Transverse colon (tissue), 4 donors: ENCODE measurements around the gene MCM8. TPM values are rescaled to one million over a fixed set of nuclear protein-coding genes. Genes with fewer than 3 reads are reported as not detected.
A peak's percentile ranks its signal among the peaks of the same experiment; 100 is the strongest.

ENCODE experiments used
- DNase-seq: peaks from one replicate; pipeline ENCODE4 v3.0.0-alpha.2; 2019
- H3K27ac ChIP-seq, 4 donors: fragments of 200-600 bp; sonication (generic); 2 replicates each; pipeline ENCODE4 v1.5.1; 2016 to 2018; ENCODE audit warnings: inconsistent platforms in 4 of 4
- H3K27me3 ChIP-seq: fragments of 200-600 bp; sonication (generic); 2 replicates; pipeline ENCODE4 v1.5.1; 2017; ENCODE audit warnings: inconsistent platforms
- H3K36me3 ChIP-seq, 4 donors: fragments of 200-600 bp; sonication (generic); 2 replicates each; pipeline ENCODE4 v1.5.1; 2017 to 2019; ENCODE audit warnings: inconsistent platforms in 4 of 4
- H3K4me1 ChIP-seq, 4 donors: fragments of 200-600 bp; sonication (generic); 2 replicates each; pipeline ENCODE4 v1.5.1; 2017 to 2020; ENCODE audit warnings: inconsistent platforms in 4 of 4
- H3K4me3 ChIP-seq, 4 donors: fragments of 200-600 bp; sonication (generic); 1 replicate in 1 of 4; 2 replicates in 3 of 4; pipeline versions ENCODE4 v1.5.1 to v1.6.1; 2017 to 2019; ENCODE audit warnings: inconsistent platforms in 4 of 4
- H3K9me3 ChIP-seq, 2 donors: fragments of 200-600 bp; sonication (generic); 2 replicates each; pipeline ENCODE4 v1.5.1; 2017 to 2019; ENCODE audit warnings: inconsistent platforms in 2 of 2
- EP300 ChIP-seq: sonication (generic); formaldehyde crosslinking; IDR thresholded peaks from one replicate; pipeline ENCODE4 v1.6.1; 2017; ENCODE audit warnings: antibody characterized with exemption, low read depth
- POLR2A ChIP-seq: fragments of 450-650 bp; IDR thresholded peaks from one replicate; pipeline ENCODE4 v1.6.1; 2016; ENCODE audit warnings: antibody characterized with exemption, mild to moderate bottlenecking, moderate library complexity
- POLR2AphosphoS5 ChIP-seq, 3 donors: sonication (generic); formaldehyde crosslinking; IDR thresholded peaks; one replicate each; pipeline ENCODE4 v1.6.1; 2016; ENCODE audit warnings: antibody characterized with exemption in 3 of 3
- WGBS, 2 donors: methylation state at CpG; one replicate each; pipeline ENCODE4 v1.1.5; 2018; ENCODE audit warnings: low coverage in 1 of 2; 5-methylcytosine and 5-hydroxymethylcytosine counted together
- in situ Hi-C, 4 donors: fragments of 200-750 bp; cut with MboI; loops; one replicate each; pipeline versions ENCODE4 v1.15.0 to v1.15.1; 2017; ENCODE audit warnings: low sequenced_read_pairs in 3 of 4, low pct_ligation_motif_present in 1 of 4, low pct_unique_long_range_greater_than_20kb in 1 of 4
- intact Hi-C: fragments of 100-400 bp; cut with DNase I; formaldehyde crosslinking; loops from one replicate; pipeline ENCODE4 v1.15.1; 2023; ENCODE audit warnings: low total_unique reads
- total RNA-seq, 4 donors: library from RNA; depleted of rRNA; stranded (reverse); fragments of >200 nt; gene quantifications; one replicate each; pipeline ENCODE4 v1.1.0, GENCODE V29; 2016
- TF ChIP-seq, protein P1 (sequence below), 5 experiments: fragments of 200-600 bp in 3 of 5; fragments of 450-650 bp in 2 of 5; sonication (generic) in 3 of 5; IDR thresholded peaks; 1 replicate in 2 of 5; 2 replicates in 3 of 5; pipeline ENCODE4 v1.5.1; 2016 to 2017; ENCODE audit warnings: antibody characterized with exemption in 5 of 5, inconsistent platforms in 3 of 5, mild to moderate bottlenecking in 2 of 5, moderate library complexity in 1 of 5

MCM8 gene
- total RNA-seq, 4 donors from 2014 or later = 2.6 to 8.6 (median 4.7) TPM

- H3K36me3 ChIP-seq = peaks cover 0 to 10% (median 4%) of the 10 kb centered on the region in 4 donors
- no peak for TF ChIP-seq POLR2AphosphoS5 (IDR thresholded peaks at IDR 0.05)
- TF ChIP-seq, protein P1, sequence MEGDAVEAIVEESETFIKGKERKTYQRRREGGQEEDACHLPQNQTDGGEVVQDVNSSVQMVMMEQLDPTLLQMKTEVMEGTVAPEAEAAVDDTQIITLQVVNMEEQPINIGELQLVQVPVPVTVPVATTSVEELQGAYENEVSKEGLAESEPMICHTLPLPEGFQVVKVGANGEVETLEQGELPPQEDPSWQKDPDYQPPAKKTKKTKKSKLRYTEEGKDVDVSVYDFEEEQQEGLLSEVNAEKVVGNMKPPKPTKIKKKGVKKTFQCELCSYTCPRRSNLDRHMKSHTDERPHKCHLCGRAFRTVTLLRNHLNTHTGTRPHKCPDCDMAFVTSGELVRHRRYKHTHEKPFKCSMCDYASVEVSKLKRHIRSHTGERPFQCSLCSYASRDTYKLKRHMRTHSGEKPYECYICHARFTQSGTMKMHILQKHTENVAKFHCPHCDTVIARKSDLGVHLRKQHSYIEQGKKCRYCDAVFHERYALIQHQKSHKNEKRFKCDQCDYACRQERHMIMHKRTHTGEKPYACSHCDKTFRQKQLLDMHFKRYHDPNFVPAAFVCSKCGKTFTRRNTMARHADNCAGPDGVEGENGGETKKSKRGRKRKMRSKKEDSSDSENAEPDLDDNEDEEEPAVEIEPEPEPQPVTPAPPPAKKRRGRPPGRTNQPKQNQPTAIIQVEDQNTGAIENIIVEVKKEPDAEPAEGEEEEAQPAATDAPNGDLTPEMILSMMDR (IDR thresholded peaks at IDR 0.05) = no peak
- no peak for TF ChIP-seq EP300
- no peak for TF ChIP-seq POLR2A
- in situ Hi-C loops = no loop called here
Observed at GRCh38 chr20:5971203-5971602, 20.8 kb downstream of the MCM8 start.

GRCh38 chr20:5973172-5973571 is 22.7 kb downstream of the MCM8 start:
- in situ Hi-C loops = no loop called here
- intact Hi-C loops = no loop called here
- no peaks in the 10 kb centered on the region for H3K9me3 ChIP-seq

More at GRCh38 chr20:5971203-5971602, 20.8 kb downstream of the MCM8 start:
- H3K27ac ChIP-seq = no peak overlapping the region
- peaks cover 0 to 9% (median 3%) of the 10 kb centered on the region in 4 donors for H3K4me1 ChIP-seq
- no peaks in the 10 kb centered on the region for H3K27me3 ChIP-seq
- intact Hi-C loops = no loop called here
- H3K9me3 ChIP-seq = no peaks in the 10 kb centered on the region
- H3K4me3 ChIP-seq = no peak overlapping the region
- DNase-seq = no peak

DNA sequence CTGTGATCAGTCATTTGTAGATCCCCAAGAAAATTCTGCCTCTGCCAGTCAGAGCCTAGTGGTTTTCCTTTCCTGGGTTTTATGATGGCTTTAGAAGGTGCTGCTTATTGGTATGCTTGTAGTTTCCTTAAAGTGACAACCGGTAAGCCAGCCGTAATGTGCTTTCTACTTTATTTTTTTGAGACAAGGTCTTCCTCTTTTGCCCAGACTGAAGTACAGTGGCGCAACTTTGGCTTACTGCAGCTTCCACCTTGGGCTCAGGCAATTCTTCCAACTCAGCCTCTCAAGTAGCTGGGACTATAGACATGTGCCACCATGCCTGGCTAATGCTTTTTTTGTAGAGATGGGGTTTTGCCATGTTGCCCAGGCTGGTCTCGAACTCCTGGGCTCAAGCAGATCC is 23.5 kb downstream of the MCM8 start:
- H3K36me3 ChIP-seq = no peaks in the 10 kb centered on the region
- H3K4me1 ChIP-seq = peaks cover 0 to 12% (median 4%) of the 10 kb centered on the region in 4 donors
- no peak for DNase-seq
- 74 to 82% methylated on average over 3 to 4 of the region's 4 CpGs for WGBS, 2 donors
- peak overlapping the region in 1 of 4 donors; percentile 49 for H3K27ac ChIP-seq
- TF ChIP-seq EP300 = no peak
- TF ChIP-seq, protein P1 (IDR thresholded peaks at IDR 0.05) = no peak
- no peak for TF ChIP-seq POLR2A
- TF ChIP-seq POLR2AphosphoS5 (IDR thresholded peaks at IDR 0.05) = no peak
- H3K4me3 ChIP-seq = no peak overlapping the region
- in situ Hi-C loops (no loop called here), intact Hi-C loops (no loop called here)
- no peaks in the 10 kb centered on the region for H3K27me3 ChIP-seq
- H3K9me3 ChIP-seq = no peaks in the 10 kb centered on the region

More at GRCh38 chr20:5973172-5973571, 22.7 kb downstream of the MCM8 start:
- WGBS, 2 donors = 59 to 72% methylated on average over 2 of the region's 2 CpGs
- Histone ChIP-seq H3K4me3 (no peak overlapping the region), H3K27ac (peak overlapping the region in 1 of 4 donors; percentile 49), H3K4me1 (peaks cover 0 to 12% (median 4%) of the 10 kb centered on the region in 4 donors), H3K27me3 (no peaks in the 10 kb centered on the region), H3K36me3 (peaks cover 0 to 7% (median 0%) of the 10 kb centered on the region in 4 donors)
- TF ChIP-seq, protein P1 (IDR thresholded peaks at IDR 0.05) = no peak
- no peak for TF ChIP-seq POLR2AphosphoS5 (IDR thresholded peaks at IDR 0.05)
- no peak for TF ChIP-seq POLR2A
- TF ChIP-seq EP300 = no peak
- no peak for DNase-seq

GRCh38 chr20:5974531-5974930 is 24.1 kb downstream of the MCM8 start:
- Histone ChIP-seq H3K4me3 (no peak overlapping the region), H3K27me3 (no peaks in the 10 kb centered on the region), H3K27ac (no peak overlapping the region), H3K9me3 (no peaks in the 10 kb centered on the region), H3K36me3 (no peaks in the 10 kb centered on the region), H3K4me1 (peaks cover 0 to 12% (median 4%) of the 10 kb centered on the region in 4 donors)
- WGBS, 2 donors = 100% methylated on average over 1 of the region's 1 CpG
- intact Hi-C loops (no loop called here), in situ Hi-C loops (no loop called here)
- TF ChIP-seq EP300 (no peak), POLR2AphosphoS5 (IDR thresholded peaks at IDR 0.05) (no peak), POLR2A (no peak)
- TF ChIP-seq, protein P1 (IDR thresholded peaks at IDR 0.05) = no peak
- no peak for DNase-seq
